ENCODE data around the gene SYTL2.

- TF ChIP-seq CTCF (conservative IDR thresholded peaks at IDR 0.05; ENCODE audit: low read length) (no peak), EZH2phosphoT487 (IDR thresholded peaks at IDR 0.05; ENCODE audit: borderline replicate concordance) (no peak)
Observed at GRCh38 chr11:85750646-85751045, 60.3 kb downstream of the SYTL2 start.
